Breast epithelium (tissue), 4 donors: ENCODE results near the gene CDH16. TPM values are rescaled to one million over a fixed set of nuclear protein-coding genes. Genes with fewer than 3 reads are reported as not detected.

ENCODE experiments used
- DNase-seq, 2 donors: peaks; one replicate each; pipeline ENCODE4 v3.0.0-alpha.2; 2019; ENCODE audit warnings: low spot score in 2 of 2
- H3K27ac ChIP-seq, 2 donors: fragments of 200-600 bp; sonication (generic) in 1 of 2; one replicate each; pipeline ENCODE4 v1.5.1; 2016 to 2019; ENCODE audit warnings: mild to moderate bottlenecking in 1 of 2
- H3K27me3 ChIP-seq, 2 donors: fragments of 200-600 bp; sonication (generic) in 1 of 2; one replicate each; pipeline versions ENCODE4 v1.5.1 to v1.6.0; 2017 to 2019; ENCODE audit warnings: control low read depth in 1 of 2, mild to moderate bottlenecking in 1 of 2
- H3K36me3 ChIP-seq: fragments of 200-600 bp; one replicate; pipeline ENCODE4 v1.5.1; 2019
- H3K4me1 ChIP-seq, 2 donors: fragments of 200-600 bp; sonication (generic); one replicate each; pipeline ENCODE4 v1.5.1; 2016 to 2019; ENCODE audit warnings: control low read depth in 1 of 2
- H3K4me3 ChIP-seq, 3 donors: fragments of 200-600 bp; sonication (generic); 1 replicate in 2 of 3; 2 replicates in 1 of 3; pipeline ENCODE4 v1.5.1; 2016 to 2019; ENCODE audit warnings: mild to moderate bottlenecking in 3 of 3, moderate library complexity in 2 of 3
- H3K9me3 ChIP-seq, 2 donors: fragments of 200-600 bp; sonication (generic) in 1 of 2; one replicate each; pipeline ENCODE4 v1.5.1; 2016 to 2019; ENCODE audit warnings: control low read depth in 1 of 2
- POLR2A ChIP-seq: fragments of 450-650 bp; IDR thresholded peaks from one replicate; pipeline ENCODE4 v1.6.1; 2016; ENCODE audit warnings: antibody characterized with exemption, mild to moderate bottlenecking, moderate library complexity
- POLR2AphosphoS5 ChIP-seq, 3 donors: sonication (generic); formaldehyde crosslinking; IDR thresholded peaks; one replicate each; pipeline ENCODE4 v1.6.1; 2017; ENCODE audit warnings: antibody characterized with exemption in 3 of 3
- intact Hi-C: fragments of 100-400 bp; cut with DNase I; formaldehyde crosslinking; loops from one replicate; pipeline ENCODE4 v1.15.1; 2023; ENCODE audit warnings: low total_unique reads
- total RNA-seq, 3 donors: library from RNA; depleted of rRNA; stranded (reverse); fragments of >200 nt; gene quantifications; one replicate each; pipeline ENCODE4 v1.1.0, GENCODE V29; 2016
- TF ChIP-seq, protein P1 (sequence below), 3 donors: fragments of 450-650 bp; IDR thresholded peaks; one replicate each; pipeline ENCODE4 v1.5.1; 2016 to 2017; ENCODE audit warnings: antibody characterized with exemption in 3 of 3, mild to moderate bottlenecking in 3 of 3, moderate library complexity in 3 of 3

Gene CDH16
- total RNA-seq, 3 donors from 2014 or later: not detected

DNA sequence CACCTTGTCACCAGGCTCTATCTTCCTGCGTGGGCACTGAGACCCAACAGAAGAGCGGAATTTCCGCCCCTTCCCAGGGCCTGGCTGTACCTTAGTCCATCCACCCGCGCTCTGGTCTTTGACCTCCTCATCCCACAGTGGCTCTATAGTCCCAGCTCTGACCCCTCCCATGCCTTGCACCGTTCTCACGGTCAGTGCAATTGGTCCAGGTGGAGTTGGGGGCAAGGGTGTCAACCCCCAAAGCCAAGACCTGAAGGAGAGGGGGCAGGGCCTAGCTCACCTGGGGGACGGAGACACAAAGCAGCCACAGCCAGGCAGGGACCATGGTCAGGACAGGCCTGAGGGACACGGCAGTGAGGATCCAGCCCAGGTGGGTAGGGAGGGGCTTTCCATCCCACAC, 944 bp downstream of the CDH16 start:
- no peaks in the 10 kb centered on the region for H3K9me3 ChIP-seq
- no peak for DNase-seq
- no peak overlapping the region for H3K4me3 ChIP-seq
- intact Hi-C loops: no loop called here
- no peaks in the 10 kb centered on the region for H3K36me3 ChIP-seq
- TF ChIP-seq, protein P1, sequence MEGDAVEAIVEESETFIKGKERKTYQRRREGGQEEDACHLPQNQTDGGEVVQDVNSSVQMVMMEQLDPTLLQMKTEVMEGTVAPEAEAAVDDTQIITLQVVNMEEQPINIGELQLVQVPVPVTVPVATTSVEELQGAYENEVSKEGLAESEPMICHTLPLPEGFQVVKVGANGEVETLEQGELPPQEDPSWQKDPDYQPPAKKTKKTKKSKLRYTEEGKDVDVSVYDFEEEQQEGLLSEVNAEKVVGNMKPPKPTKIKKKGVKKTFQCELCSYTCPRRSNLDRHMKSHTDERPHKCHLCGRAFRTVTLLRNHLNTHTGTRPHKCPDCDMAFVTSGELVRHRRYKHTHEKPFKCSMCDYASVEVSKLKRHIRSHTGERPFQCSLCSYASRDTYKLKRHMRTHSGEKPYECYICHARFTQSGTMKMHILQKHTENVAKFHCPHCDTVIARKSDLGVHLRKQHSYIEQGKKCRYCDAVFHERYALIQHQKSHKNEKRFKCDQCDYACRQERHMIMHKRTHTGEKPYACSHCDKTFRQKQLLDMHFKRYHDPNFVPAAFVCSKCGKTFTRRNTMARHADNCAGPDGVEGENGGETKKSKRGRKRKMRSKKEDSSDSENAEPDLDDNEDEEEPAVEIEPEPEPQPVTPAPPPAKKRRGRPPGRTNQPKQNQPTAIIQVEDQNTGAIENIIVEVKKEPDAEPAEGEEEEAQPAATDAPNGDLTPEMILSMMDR (IDR thresholded peaks at IDR 0.05): no peak
- no peak for TF ChIP-seq POLR2AphosphoS5 (IDR thresholded peaks at IDR 0.05)
- no peak for TF ChIP-seq POLR2A
- peaks cover 0 to 10% of the 10 kb centered on the region in 2 donors for H3K27me3 ChIP-seq
- no peaks in the 10 kb centered on the region for H3K4me1 ChIP-seq
- no peak overlapping the region for H3K27ac ChIP-seq

DNA sequence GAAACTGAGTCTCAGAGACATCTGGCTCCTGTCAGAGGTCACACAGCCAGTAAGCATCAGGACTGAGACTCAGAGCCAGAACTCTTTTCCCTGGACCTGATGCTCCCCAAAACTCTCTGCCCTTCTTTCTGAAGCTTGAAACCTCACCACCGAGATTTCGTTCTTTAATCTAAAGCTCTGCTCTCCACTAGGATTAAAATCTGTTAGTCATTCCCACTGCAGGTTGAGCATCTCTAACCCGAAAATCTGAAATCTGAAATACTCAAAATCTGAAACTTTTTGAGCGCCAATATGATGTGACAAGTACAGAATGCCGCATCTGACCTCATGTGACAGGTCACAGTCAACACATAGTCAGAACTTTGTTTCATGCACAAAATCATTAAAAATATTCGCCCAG, 2.2 kb downstream of the CDH16 start:
- no peaks in the 10 kb centered on the region for H3K9me3 ChIP-seq
- no peaks in the 10 kb centered on the region for H3K36me3 ChIP-seq
- intact Hi-C loops: no loop called here
- no peak overlapping the region for H3K4me3 ChIP-seq
- TF ChIP-seq, protein P1 (IDR thresholded peaks at IDR 0.05): no peak
- TF ChIP-seq POLR2AphosphoS5 (IDR thresholded peaks at IDR 0.05) (no peak), POLR2A (no peak)
- no peaks in the 10 kb centered on the region for H3K4me1 ChIP-seq
- no peak for DNase-seq
- H3K27ac ChIP-seq: no peak overlapping the region
- H3K27me3 ChIP-seq: peaks cover 0 to 10% of the 10 kb centered on the region in 2 donors

DNA sequence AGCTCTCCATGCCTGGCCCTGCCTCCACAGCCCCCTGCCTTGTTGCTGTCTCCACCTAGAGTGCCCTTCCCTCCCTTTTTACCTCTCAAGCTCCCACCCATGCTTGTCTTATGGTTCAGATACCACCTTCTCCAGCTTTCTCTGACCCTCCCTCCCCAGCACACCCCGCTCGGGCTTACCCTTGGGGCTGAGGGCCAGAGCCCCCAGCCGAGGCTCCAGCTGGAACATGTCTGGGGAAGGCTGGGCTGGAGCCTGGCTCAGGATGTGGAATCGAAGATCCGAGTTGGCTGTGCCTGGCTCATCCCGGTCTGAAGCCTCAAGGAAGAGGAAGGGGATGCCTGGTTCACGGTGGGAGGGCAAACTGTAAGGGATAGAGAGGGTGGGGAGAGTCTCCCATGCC, 3.6 kb downstream of the CDH16 start:
- Histone ChIP-seq H3K27me3 (peaks cover 0 to 8% of the 10 kb centered on the region in 2 donors), H3K27ac (no peak overlapping the region), H3K4me3 (no peak overlapping the region), H3K4me1 (no peaks in the 10 kb centered on the region), H3K36me3 (no peaks in the 10 kb centered on the region), H3K9me3 (no peaks in the 10 kb centered on the region)
- intact Hi-C loops: no loop called here
- DNase-seq: no peak
- TF ChIP-seq POLR2AphosphoS5 (IDR thresholded peaks at IDR 0.05): no peak
- TF ChIP-seq POLR2A: no peak
- TF ChIP-seq, protein P1 (IDR thresholded peaks at IDR 0.05): no peak

DNA sequence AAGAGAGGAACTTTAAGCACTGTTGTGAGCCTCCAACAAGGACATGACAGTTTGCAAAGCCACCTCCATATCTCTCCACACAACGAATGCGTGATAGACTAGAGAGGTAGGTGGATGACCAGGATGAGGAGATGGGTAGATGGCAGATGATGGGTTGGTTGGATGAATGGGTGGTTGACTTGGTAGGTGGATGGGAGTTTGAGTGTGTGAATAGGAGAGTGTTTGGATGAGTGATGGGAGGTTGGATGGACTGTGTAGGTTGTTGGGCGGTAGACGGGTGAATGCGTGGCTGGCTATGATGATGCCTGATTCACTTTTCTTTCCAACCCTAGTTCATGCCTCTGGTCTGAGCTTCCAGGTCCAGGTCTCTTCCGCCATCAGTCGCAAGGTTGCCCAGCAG, 4.1 kb downstream of the CDH16 start:
- Histone ChIP-seq H3K27me3 (peaks cover 0 to 3% of the 10 kb centered on the region in 2 donors), H3K4me1 (no peaks in the 10 kb centered on the region), H3K36me3 (no peaks in the 10 kb centered on the region), H3K27ac (no peak overlapping the region), H3K9me3 (no peaks in the 10 kb centered on the region), H3K4me3 (no peak overlapping the region)
- DNase-seq: no peak
- intact Hi-C loops: no loop called here
- TF ChIP-seq POLR2AphosphoS5 (IDR thresholded peaks at IDR 0.05): no peak
- TF ChIP-seq, protein P1 (IDR thresholded peaks at IDR 0.05): no peak
- TF ChIP-seq POLR2A: no peak

DNA sequence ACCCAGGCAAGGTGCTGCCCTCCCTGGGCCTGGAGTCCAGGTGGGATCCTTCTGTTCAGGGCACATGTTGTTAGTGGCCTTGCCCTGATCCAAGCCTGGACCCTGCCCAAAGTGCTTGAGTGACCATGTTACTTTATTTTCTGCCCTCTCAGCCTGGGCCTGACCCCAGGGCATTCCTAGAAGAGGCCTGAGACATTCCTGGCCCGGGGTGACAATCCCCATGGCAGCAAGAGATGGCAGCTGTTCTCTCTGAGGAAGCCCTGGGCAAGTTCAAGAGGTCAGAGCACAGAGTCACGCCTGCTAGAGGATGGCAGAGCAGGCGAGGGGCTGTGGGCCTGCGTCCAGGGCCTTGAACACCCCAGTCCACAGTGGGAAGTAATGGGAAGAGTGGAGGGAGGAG, 5.0 kb downstream of the CDH16 start:
- no peaks in the 10 kb centered on the region for H3K9me3 ChIP-seq
- TF ChIP-seq, protein P1 (IDR thresholded peaks at IDR 0.05): no peak
- TF ChIP-seq POLR2AphosphoS5 (IDR thresholded peaks at IDR 0.05): no peak
- TF ChIP-seq POLR2A: no peak
- no peak overlapping the region for H3K27ac ChIP-seq
- DNase-seq: no peak
- intact Hi-C loops: no loop called here
- no peaks in the 10 kb centered on the region for H3K4me1 ChIP-seq
- H3K4me3 ChIP-seq: no peak overlapping the region
- no peaks in the 10 kb centered on the region for H3K36me3 ChIP-seq
- no peaks in the 10 kb centered on the region for H3K27me3 ChIP-seq
